ENCODE data around the gene NAMPT.
"Not testable (repeated sequence)": the region's sequence is repeated elsewhere in the genome, so short reads cannot be mapped to it uniquely, and the experiment has no call there.

Gene NAMPT

GRCh38 chr7:106284714-106285050 lies at the start of gene NAMPT:
NAMPT (minus strand) TSS chr7:106284983; CDS start chr7:106284884, 99 bp downstream.
- no peak for DNase-seq (ENCODE audit: low read depth in 2 of 2)

DNA sequence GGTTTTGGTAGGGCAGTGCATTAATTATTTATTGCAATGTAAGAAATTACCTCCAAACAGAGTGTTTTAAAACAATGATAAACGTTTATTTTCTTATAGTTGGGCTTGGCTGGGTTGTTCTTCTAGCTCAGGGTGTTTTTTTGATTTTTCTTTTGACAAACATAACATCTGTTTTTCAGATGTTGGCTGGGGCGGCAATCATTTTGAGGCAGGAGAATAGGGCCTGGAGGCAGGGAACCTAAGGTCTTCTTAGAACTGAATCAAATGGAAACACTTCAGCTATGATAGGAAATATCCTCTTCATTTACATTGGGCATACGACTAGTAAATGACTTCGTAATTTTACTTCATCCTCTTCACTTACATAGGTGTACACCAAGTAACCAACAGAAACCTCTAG lies 47.4 kb upstream of the NAMPT start:
- no peak for DNase-seq (ENCODE audit: low read depth in 2 of 2)

DNA sequence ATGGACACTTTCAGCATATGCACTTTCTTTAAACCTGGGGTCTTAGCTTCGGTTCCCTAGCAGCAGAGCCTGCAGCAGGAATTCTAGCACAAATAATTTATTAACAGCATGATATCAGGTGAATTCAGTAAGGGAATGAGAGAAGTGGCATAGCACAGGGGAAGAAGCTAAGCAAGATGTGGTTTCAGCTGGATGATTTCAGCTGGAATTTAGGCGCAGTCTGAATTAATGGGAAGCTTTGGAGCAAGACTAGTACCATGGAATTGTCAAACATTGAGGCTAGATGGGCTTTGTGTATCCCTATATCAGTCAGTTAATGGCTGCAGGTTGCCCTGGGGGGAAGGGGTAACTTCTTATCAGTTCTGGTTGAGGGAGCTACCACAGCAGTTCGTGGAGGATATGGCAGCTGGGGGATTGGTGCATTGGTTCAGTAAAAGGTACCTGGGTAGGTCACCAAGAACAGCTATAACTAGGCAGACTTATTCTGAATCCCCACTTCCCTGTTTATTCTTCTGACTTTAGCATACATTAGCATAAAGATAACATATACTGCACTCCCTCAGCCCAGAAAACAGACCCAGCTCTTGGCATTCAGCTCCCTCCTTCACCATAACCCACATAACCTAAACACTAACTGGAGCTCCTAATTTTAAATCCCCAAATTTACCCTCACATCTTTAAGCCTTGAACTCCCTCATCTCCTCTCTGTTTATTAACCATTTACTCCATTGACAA lies 46.8 kb upstream of the NAMPT start:
- DNase-seq (ENCODE audit: low read depth in 2 of 2): no peak

- no peak for DNase-seq (ENCODE audit: low read depth in 2 of 2)
These were observed 45.4 kb upstream of the NAMPT start for GRCh38 chr7:106329971-106330733.

DNA sequence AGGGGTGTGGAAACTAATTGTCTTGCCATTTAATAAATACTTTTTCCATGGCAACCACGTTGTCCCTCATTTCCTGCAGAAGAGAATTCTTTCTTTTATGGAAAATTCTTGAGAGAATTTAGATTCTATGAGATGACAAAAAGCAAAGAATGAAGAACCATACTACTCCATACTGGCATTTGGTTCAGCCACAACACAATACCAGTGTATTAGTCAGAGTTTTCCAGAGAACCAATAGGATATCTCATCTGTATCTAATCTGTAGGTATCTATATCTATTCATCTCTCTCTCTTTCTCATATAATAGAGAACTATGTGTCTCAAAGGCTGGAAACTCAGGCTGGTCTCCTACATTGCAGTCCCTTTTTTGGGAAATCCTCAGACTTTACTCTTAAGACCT lies 44.6 kb upstream of the NAMPT start:
- DNase-seq (ENCODE audit: low read depth in 2 of 2): no peak

DNA sequence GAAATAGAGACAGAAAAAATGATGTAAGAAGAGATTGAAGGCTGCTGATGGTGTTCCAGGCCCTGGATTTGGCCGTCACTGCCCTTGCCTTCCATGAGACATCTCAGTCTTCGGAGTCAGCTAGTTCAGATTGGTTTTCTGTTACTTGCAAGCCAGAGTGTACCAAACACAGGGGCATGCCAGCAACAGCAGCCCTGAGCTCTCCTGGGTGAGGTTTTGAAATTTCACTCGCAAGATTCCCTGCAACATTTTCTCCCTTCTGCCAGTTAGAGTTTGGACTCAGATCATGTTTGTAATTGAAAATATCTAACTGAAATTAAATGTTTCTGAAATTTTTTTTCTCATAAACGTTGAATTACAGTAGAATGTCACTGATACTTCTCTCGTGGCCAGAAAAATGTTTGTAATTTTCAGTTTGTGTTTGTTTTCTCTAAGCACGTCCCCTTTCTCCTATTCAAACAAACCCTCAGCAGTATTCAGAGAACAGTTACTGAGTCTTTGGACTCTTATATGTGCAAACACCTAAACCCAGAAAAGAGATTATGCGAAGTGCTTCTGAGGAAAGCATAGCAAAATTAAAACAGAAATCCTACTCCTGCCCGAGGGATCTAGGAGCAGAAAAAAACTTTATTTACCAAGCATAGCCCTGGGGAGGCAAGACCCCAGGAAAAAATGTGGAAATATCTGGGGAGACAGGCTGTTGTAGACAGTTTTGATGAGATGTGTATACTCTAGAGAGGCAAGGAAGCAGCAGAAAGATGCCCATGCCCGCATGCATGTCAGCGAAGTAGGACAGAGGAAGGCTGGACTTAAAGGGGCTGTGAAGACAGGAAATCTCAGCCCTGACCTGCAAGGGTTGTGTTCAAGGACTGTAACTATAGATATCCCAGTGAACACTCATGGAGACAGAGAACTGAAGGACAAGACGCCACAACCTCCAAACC lies 43.0 kb upstream of the NAMPT start:
- no peak for DNase-seq (ENCODE audit: low read depth in 2 of 2)

DNA sequence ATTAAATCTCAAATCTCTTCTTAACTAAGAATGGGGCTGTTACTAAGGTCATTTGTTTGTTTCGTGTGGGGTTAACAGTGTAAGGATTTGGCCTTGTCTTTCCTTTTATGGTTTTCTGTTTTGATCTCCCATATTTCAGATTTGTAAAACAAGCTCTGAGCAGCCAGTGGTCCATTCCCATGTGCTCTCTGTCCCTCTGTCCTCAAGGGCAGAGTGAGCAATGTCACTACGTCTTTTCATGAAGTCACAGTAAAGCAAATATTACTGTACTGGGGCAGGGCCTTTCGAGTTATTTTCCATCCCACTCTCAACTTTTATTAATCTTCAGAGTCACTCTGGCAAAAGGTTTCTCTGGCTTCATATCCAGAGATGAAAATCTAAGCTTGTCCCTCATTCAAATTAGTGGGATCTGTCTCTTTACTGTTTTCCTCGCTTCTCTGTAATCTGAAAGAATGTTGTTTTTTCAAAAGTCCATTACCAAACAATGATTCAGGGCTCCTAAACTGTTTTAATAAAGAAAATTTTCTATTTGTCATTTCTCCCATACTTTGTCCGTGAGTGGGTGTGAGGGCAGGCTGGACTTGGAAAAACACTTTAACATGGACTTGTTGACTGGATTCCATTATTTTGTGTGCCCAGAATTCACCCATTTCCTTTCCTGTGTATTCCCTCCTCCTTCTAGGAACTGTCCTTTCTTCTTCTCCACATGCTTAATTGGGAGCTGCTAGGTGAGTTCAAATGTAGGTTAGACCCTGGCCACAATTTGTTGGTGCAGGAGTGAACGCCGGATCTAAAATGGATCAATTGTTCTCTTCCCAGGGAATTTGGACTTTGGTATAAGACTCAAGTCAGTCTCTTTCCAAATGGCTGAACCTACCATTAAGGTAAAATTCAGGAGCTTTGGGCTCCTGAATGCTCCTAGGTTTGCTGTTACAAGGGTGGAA lies 42.1 kb upstream of the NAMPT start:
- no peak for DNase-seq (ENCODE audit: low read depth in 2 of 2)

GRCh38 chr7:106324509-106324908 lies 39.7 kb upstream of the NAMPT start:
- not testable (repeated sequence) for DNase-seq (ENCODE audit: low read depth in 2 of 2)

DNA sequence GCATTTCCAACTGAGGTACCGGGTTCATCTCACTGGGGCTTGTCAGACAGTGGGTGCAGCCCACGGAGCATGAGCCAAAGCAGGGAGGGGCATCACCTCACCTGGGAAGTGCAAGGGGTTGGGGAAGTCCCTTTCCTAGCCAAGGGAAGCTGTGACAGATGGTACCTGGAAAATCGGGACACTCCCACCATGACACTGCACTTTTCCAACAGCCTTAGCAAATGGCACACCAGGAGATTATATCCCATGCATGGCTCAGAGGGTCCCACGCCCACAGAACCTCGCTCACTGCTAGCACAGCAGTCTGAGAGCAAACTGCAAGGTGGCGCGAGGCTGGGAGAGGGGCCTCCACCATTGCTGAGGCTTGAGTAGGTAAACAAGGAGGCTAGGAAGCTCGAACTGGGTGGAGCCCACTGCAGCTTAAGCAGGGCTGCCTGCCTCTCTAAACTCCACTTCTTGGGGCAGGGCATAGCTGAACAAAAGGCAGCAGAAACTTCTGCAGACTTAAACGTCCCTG lies 35.5 kb upstream of the NAMPT start:
- DNase-seq (ENCODE audit: low read depth in 2 of 2): not testable (repeated sequence)

DNA sequence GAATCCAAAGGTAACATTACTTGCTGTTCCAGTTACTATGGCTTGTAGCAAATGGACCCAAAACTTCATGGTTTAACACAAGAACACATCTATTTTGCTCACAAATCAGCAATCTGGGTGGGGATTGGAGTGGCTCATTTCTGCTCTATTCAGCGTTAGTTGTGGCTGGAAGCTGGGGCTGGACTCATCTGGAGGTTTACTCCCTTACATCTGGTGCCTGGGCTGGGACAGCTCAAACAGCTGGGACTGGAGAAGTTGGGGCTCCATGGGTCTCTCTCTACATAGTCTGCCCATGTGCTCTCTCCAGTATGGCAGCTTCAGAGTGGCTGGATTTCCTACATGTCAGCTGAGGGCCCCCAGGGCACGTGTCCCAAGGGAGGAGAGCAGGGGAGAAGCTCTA lies 33.7 kb upstream of the NAMPT start:
- DNase-seq (ENCODE audit: low read depth in 2 of 2): no peak

DNA sequence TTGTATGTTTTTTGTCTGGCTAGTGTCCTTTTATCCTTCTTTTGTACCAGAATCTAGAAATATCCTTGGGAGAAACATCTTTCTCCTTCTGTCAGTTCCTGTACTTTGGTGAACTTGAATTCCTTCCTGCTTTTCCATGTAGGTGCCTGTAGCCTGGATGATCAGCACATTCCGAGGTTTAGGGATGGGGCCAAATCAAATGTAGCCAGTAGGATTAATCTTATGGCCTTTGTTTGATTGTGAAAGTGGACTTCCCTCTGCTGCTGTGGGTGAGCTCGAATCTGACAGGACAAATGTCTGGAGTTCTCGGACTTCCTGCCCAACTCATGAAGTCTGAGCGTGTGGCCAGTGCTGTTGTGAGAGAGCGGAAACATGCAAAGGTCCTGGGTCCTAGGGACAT lies 33.2 kb upstream of the NAMPT start:
- no peak for DNase-seq (ENCODE audit: low read depth in 2 of 2)

- DNase-seq (ENCODE audit: low read depth in 2 of 2): no peak
These were observed 32.2 kb upstream of the NAMPT start for GRCh38 chr7:106316947-106317346.

- no peak for DNase-seq (ENCODE audit: low read depth in 2 of 2)
These were observed 30.1 kb upstream of the NAMPT start for GRCh38 chr7:106314875-106315274.

GRCh38 chr7:106313966-106314365 lies 29.2 kb upstream of the NAMPT start:
- DNase-seq (ENCODE audit: low read depth in 2 of 2): no peak

GRCh38 chr7:106313456-106313901 lies 28.7 kb upstream of the NAMPT start:
- no peak for DNase-seq (ENCODE audit: low read depth in 2 of 2)

DNA sequence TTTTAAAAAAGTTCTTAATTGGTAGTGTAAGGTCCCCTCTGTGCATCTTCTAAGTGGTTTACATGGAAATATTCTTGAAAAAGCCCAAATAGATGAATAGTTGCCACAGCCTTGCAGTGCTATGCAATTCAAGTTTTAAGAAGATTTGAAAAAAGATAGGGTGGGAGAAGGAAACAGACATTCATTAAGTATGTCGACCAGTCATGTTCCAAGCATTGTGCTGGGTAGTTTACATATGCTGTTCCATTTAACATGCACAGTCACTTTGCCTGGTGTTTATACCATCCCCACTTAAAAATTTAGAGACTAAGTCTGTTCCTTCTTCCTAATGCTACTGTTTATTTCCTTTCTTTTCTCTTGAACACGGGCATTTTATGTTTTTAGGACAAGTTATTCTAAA lies 28.1 kb upstream of the NAMPT start:
- DNase-seq (ENCODE audit: low read depth in 2 of 2): no peak

DNA sequence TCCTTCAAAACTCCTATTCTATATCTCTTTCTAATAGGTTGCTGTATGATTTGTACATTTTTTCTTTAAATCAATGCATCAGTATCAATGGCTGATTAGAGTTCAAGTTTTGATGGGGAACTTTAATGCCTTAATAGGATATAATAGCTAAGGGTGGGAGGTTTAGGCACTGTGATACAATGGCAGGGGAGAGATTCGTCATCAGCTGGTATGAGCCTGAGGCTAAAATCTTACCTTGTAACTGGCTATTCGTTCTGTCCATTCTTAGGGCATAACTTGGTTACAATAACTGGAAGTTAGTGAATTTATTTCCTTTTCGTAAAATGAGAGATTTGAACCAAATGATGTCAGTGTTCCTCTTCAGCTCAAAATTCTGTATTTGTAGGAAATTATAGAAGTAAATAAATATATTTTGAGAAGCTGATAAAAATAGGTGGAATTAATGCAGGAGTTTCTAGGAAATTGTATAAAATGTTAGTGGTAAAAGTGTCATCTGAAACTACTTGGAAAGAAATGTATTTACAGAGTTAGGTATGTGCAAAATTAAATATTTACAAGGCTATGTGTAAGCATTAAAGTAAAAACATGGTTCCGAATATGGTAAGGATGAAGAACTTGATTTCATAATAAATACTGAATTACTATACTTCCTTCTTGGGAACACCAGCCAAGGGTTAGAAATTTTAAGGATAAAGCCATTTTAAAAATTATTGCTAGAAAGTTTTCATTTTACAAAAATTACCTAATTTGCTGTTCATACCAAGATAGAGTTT lies 27.5 kb upstream of the NAMPT start:
- DNase-seq (ENCODE audit: low read depth in 2 of 2): no peak

DNA sequence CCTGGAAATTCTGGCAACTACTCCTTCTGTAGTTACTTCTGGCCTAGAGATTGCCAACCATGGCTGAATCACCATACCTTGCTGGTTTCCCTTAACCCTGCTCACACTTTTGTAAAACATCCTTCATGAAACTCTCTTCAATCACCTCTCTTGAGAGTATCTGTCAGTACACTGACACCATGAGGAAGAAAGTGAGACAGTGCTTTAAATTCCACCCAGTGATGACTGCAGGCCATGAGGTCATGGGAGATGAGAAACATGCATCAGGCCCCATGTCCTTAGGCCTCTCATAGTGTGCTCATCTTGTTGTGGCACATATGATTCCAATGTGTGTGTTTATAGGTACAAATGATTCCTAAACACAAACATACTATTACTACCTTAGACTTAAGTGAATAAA lies 24.6 kb upstream of the NAMPT start:
- no peak for DNase-seq (ENCODE audit: low read depth in 2 of 2)

GRCh38 chr7:106306256-106306655 lies 21.5 kb upstream of the NAMPT start:
- no peak for DNase-seq (ENCODE audit: low read depth in 2 of 2)

DNA sequence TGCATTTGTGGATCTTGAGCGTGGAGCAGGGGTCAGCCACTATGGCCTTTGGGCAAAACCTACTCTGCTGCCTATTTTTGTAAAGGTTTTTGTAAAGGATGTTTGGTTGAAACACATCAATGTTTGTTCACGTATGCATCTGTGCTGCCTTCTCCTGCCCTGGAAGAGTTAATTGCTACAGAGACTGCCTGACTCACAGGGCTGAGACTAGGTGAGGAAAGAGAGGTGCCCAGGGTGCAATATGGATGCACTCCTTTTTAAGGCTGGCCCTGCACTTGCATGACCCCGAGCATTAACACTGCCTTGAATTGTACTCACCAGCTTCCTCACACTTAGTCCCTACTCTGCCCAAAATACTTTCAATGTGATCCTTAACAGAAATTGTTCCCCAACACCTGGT lies 20.9 kb upstream of the NAMPT start:
- DNase-seq (ENCODE audit: low read depth in 2 of 2): no peak
